ENCODE data around the gene TMEM156.

The TMEM156 gene

DNA sequence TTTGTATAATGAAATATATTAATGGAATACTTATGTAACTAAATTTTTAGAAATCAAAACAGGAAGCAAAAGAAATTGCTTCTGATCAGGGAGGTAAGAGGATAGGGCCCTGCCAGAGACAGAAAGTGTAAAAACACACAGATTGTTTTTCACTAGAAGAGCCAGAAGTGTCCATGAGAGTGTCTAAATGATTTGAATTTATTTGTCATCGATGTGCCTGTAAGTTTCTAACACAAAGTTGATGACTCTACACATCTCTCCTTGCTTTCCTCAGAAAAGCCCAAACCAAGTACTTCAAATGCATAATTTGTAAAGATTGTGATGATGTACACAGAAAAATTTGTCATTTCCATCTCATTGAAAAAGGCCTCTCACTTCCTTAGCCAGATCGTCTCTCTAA is 80.6 kb downstream of the TMEM156 start:
- Histone ChIP-seq H3K36me3 (ENCODE audit: low read length) (no peaks in the 10 kb centered on the region), H2AFZ (ENCODE audit: low read depth, low read length, severe bottlenecking) (no peak overlapping the region), H3K4me2 (ENCODE audit: low read depth, low read length, poor library complexity, severe bottlenecking) (no peak overlapping the region), H3K27me3 (ENCODE audit: low read length) (no peaks in the 10 kb centered on the region), H3K79me2 (ENCODE audit: insufficient read depth, low read length) (no peaks in the 10 kb centered on the region), H3K9me2 (replicated peaks; ENCODE audit: insufficient read depth, low read length) (no peaks in the 10 kb centered on the region), H3K9me3 (ENCODE audit: insufficient read depth, low read length) (no peaks in the 10 kb centered on the region), H3K27ac (ENCODE audit: low read depth, low read length) (no peak overlapping the region), H3K9ac (ENCODE audit: low read length) (no peak overlapping the region), H3K4me3 (ENCODE audit: insufficient read depth, low read length, poor library complexity, severe bottlenecking) (no peak overlapping the region), H3F3A (ENCODE audit: insufficient read depth) (no peaks in the 10 kb centered on the region), H4K20me1 (ENCODE audit: low read depth, low read length) (no peaks in the 10 kb centered on the region)
- TF ChIP-seq, protein P1, sequence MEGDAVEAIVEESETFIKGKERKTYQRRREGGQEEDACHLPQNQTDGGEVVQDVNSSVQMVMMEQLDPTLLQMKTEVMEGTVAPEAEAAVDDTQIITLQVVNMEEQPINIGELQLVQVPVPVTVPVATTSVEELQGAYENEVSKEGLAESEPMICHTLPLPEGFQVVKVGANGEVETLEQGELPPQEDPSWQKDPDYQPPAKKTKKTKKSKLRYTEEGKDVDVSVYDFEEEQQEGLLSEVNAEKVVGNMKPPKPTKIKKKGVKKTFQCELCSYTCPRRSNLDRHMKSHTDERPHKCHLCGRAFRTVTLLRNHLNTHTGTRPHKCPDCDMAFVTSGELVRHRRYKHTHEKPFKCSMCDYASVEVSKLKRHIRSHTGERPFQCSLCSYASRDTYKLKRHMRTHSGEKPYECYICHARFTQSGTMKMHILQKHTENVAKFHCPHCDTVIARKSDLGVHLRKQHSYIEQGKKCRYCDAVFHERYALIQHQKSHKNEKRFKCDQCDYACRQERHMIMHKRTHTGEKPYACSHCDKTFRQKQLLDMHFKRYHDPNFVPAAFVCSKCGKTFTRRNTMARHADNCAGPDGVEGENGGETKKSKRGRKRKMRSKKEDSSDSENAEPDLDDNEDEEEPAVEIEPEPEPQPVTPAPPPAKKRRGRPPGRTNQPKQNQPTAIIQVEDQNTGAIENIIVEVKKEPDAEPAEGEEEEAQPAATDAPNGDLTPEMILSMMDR (IDR thresholded peaks at IDR 0.05; ENCODE audit: insufficient read depth, low read length, poor library complexity, severe bottlenecking): no peak
- TF ChIP-seq EZH2phosphoT487 (conservative IDR thresholded peaks at IDR 0.05; ENCODE audit: low read length): no peak

DNA sequence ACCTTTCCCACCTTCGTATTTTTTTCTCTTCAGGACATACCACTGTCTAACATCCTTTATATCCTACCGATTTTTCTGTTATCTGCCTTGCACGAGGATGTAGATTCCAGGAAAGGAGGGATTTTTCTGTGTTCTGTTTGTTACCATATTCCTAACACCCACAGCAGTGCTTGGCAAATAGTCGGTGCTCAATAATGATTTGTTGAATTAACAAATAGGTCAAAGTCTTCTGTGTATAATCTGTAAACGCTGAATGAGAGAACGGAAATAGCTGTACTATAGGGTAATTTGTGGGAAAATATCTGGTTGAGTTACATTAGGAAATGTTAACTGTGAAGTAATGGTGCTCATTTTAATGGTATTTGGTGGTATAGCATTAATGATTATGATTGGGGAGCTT is 81.5 kb downstream of the TMEM156 start:
- H4K20me1 ChIP-seq (ENCODE audit: low read depth, low read length): no peaks in the 10 kb centered on the region
- no peaks in the 10 kb centered on the region for H3K27me3 ChIP-seq (ENCODE audit: low read length)
- no peak overlapping the region for H3K4me3 ChIP-seq (ENCODE audit: insufficient read depth, low read length, poor library complexity, severe bottlenecking)
- no peaks in the 10 kb centered on the region for H3K9me3 ChIP-seq (ENCODE audit: insufficient read depth, low read length)
- no peak for TF ChIP-seq EZH2phosphoT487 (conservative IDR thresholded peaks at IDR 0.05; ENCODE audit: low read length)
- TF ChIP-seq, protein P1 (IDR thresholded peaks at IDR 0.05; ENCODE audit: insufficient read depth, low read length, poor library complexity, severe bottlenecking): no peak
- no peak overlapping the region for H3K4me2 ChIP-seq (ENCODE audit: low read depth, low read length, poor library complexity, severe bottlenecking)
- no peak overlapping the region for H3K9ac ChIP-seq (ENCODE audit: low read length)
- H2AFZ ChIP-seq (ENCODE audit: low read depth, low read length, severe bottlenecking): no peak overlapping the region
- no peaks in the 10 kb centered on the region for H3K9me2 ChIP-seq (replicated peaks; ENCODE audit: insufficient read depth, low read length)
- H3K36me3 ChIP-seq (ENCODE audit: low read length): no peaks in the 10 kb centered on the region
- H3F3A ChIP-seq (ENCODE audit: insufficient read depth): no peaks in the 10 kb centered on the region
- no peaks in the 10 kb centered on the region for H3K79me2 ChIP-seq (ENCODE audit: insufficient read depth, low read length)
- H3K27ac ChIP-seq (ENCODE audit: low read depth, low read length): no peak overlapping the region

DNA sequence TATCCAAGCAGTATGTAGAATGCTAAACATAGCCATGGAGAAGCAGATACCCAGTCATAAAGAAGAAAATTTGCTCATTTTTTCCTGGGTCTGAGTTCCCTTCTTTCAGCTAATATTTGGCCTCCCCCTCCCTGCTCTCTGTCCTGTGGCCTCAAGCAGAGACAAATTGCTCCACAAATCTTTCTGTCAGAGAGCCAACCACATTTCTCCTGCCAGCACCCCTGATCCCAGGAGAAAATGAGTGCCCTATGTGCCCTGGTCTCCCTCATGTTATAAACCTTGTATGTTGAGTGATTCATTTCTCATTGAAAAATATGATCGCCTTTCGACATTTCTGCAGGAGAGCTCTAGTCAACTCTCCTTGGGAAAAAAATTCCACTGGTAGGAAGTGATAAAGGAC is 82.0 kb downstream of the TMEM156 start:
- H3K27ac ChIP-seq (ENCODE audit: low read depth, low read length): no peak overlapping the region
- H3K9me3 ChIP-seq (ENCODE audit: insufficient read depth, low read length): no peaks in the 10 kb centered on the region
- no peaks in the 10 kb centered on the region for H3K27me3 ChIP-seq (ENCODE audit: low read length)
- no peaks in the 10 kb centered on the region for H3K9me2 ChIP-seq (replicated peaks; ENCODE audit: insufficient read depth, low read length)
- H3F3A ChIP-seq (ENCODE audit: insufficient read depth): no peaks in the 10 kb centered on the region
- no peak overlapping the region for H3K9ac ChIP-seq (ENCODE audit: low read length)
- no peak overlapping the region for H3K4me3 ChIP-seq (ENCODE audit: insufficient read depth, low read length, poor library complexity, severe bottlenecking)
- H3K36me3 ChIP-seq (ENCODE audit: low read length): no peaks in the 10 kb centered on the region
- no peaks in the 10 kb centered on the region for H3K79me2 ChIP-seq (ENCODE audit: insufficient read depth, low read length)
- TF ChIP-seq, protein P1 (IDR thresholded peaks at IDR 0.05; ENCODE audit: insufficient read depth, low read length, poor library complexity, severe bottlenecking): no peak
- no peak for TF ChIP-seq EZH2phosphoT487 (conservative IDR thresholded peaks at IDR 0.05; ENCODE audit: low read length)
- no peak overlapping the region for H2AFZ ChIP-seq (ENCODE audit: low read depth, low read length, severe bottlenecking)
- H4K20me1 ChIP-seq (ENCODE audit: low read depth, low read length): no peaks in the 10 kb centered on the region
- no peak overlapping the region for H3K4me2 ChIP-seq (ENCODE audit: low read depth, low read length, poor library complexity, severe bottlenecking)

Measured in SU-DHL-6 (cell line).